H1 (cell line): ENCODE measurements around the gene THAP11. TPM values are rescaled to one million over a fixed set of nuclear protein-coding genes. Genes with fewer than 3 reads are reported as not detected.

Source experiments
- CEBPB ChIP-seq: IDR thresholded peaks from 2 replicates; pipeline ENCODE4 v1.6.1; 2012; ENCODE audit warnings: low read depth, low read length
- HDAC2 ChIP-seq, 2 experiments: fragments of 300-600 bp in 1 of 2; sonication (generic) in 1 of 2; IDR thresholded peaks; 2 replicates each; pipeline ENCODE4 v1.6.1; 2011 to 2012; ENCODE audit warnings: low read depth in 2 of 2, low read length in 2 of 2, mild to moderate bottlenecking in 2 of 2, moderate library complexity in 2 of 2, borderline replicate concordance in 1 of 2, inconsistent platforms in 1 of 2
- JUND ChIP-seq: IDR thresholded peaks from 2 replicates; pipeline ENCODE4 v1.6.1; 2011; ENCODE audit warnings: mild to moderate bottlenecking, improper control_type of control experiment, low read length
- PHF8 ChIP-seq: fragments of 200-600 bp; sonication (generic); conservative IDR thresholded peaks from 2 replicates; pipeline ENCODE4 v1.7.1; 2012; ENCODE audit warnings: low read depth, mild to moderate bottlenecking, inconsistent platforms, low read length, moderate library complexity
- POU5F1 ChIP-seq: IDR thresholded peaks from 2 replicates; pipeline ENCODE4 v1.6.1; 2011; ENCODE audit warnings: low read depth, mild to moderate bottlenecking, low read length, moderate library complexity
- RAD21 ChIP-seq, 2 experiments: IDR thresholded peaks in 1 of 2; conservative IDR thresholded peaks in 1 of 2; 2 replicates each; pipeline ENCODE4 v1.6.1; 2011; ENCODE audit warnings: low read depth in 2 of 2, low read length in 2 of 2, improper control_type of control experiment in 1 of 2, inconsistent platforms in 1 of 2, mild to moderate bottlenecking in 1 of 2, moderate library complexity in 1 of 2
- RBBP5 ChIP-seq: IDR thresholded peaks from 2 replicates; pipeline ENCODE4 v1.7.1; 2012; ENCODE audit warnings: low read depth, mild to moderate bottlenecking, inconsistent platforms, low read length, moderate library complexity, borderline replicate concordance
- SIN3A ChIP-seq, 2 experiments: IDR thresholded peaks in 1 of 2; conservative IDR thresholded peaks in 1 of 2; 2 replicates each; pipeline ENCODE4 v1.6.1; 2011 to 2012; ENCODE audit warnings: low read length in 2 of 2, improper control_type of control experiment in 1 of 2, low read depth in 1 of 2, mild to moderate bottlenecking in 1 of 2
- SIRT6 ChIP-seq: IDR thresholded peaks from one replicate; pipeline ENCODE4 v1.7.1; 2012; ENCODE audit warnings: low read length, inconsistent platforms
- SIX5 ChIP-seq: IDR thresholded peaks from 2 replicates; pipeline ENCODE4 v1.6.1; 2011; ENCODE audit warnings: mild to moderate bottlenecking, low read depth, low read length
- SP2 ChIP-seq: IDR thresholded peaks from 2 replicates; pipeline ENCODE4 v1.6.1; 2012; ENCODE audit warnings: mild to moderate bottlenecking, low read length, inconsistent platforms
- SRF ChIP-seq: IDR thresholded peaks from 2 replicates; pipeline ENCODE4 v1.6.1; 2011; ENCODE audit warnings: mild to moderate bottlenecking, low read depth, low read length, moderate library complexity
- USF2 ChIP-seq: IDR thresholded peaks from 2 replicates; pipeline ENCODE4 v1.6.1; 2011; ENCODE audit warnings: low read length, improper control_type of control experiment
- polyA plus RNA-seq, 7 experiments: library from polyadenylated mRNA; depleted of rRNA in 3 of 7; stranded (reverse) in 5 of 7; unstranded in 2 of 7; fragments of >200 nt in 5 of 7; fragments of 200-250 nt in 2 of 7; gene quantifications; 1 replicate in 5 of 7; 2 replicates in 1 of 7; 4 replicates in 1 of 7; pipeline versions ENCODE4 v1.2.1 to v1.2.3, GENCODE V29; 2011 to 2013; ENCODE audit warnings: missing spikeins in 2 of 7, mixed read lengths in 2 of 7
- total RNA-seq: library from RNA; stranded (reverse); fragmentation: NEBNext Ultra II Directional; extraction: Animal tissue kit (Norgen Biotek cat#: 25700); gene quantifications from 2 replicates; pipeline ENCODE4 v1.2.1, GENCODE V29; 2021
- TF ChIP-seq, protein P1 (sequence below), 3 experiments: IDR thresholded peaks; 1 replicate in 2 of 3; 2 replicates in 1 of 3; pipeline versions ENCODE4 v1.5.1 to v1.6.1; 2011; ENCODE audit warnings: low read length in 3 of 3, mild to moderate bottlenecking in 3 of 3, inconsistent platforms in 2 of 3, low read depth in 1 of 3, moderate library complexity in 1 of 3; ENCODE audit not compliant: insufficient read depth in 1 of 3; ENCODE audit errors: control extremely low read depth in 1 of 3

Gene THAP11
- total and polyA plus RNA-seq, 2 of the 8 experiments (the other 6 are each of a cell fraction or from before 2014, with no cell fraction given) = 50.8 to 54.8 TPM

DNA sequence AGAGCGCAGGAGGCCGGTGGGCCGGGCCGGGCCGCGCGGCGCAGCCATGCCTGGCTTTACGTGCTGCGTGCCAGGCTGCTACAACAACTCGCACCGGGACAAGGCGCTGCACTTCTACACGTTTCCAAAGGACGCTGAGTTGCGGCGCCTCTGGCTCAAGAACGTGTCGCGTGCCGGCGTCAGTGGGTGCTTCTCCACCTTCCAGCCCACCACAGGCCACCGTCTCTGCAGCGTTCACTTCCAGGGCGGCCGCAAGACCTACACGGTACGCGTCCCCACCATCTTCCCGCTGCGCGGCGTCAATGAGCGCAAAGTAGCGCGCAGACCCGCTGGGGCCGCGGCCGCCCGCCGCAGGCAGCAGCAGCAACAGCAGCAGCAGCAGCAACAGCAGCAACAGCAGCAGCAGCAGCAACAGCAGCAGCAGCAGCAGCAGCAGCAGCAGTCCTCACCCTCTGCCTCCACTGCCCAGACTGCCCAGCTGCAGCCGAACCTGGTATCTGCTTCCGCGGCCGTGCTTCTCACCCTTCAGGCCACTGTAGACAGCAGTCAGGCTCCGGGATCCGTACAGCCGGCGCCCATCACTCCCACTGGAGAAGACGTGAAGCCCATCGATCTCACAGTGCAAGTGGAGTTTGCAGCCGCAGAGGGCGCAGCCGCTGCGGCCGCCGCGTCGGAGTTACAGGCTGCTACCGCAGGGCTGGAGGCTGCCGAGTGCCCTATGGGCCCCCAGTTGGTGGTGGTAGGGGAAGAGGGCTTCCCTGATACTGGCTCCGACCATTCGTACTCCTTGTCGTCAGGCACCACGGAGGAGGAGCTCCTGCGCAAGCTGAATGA lies 606 bp downstream of the THAP11 start (continued):
- TF ChIP-seq HDAC2 (IDR thresholded peaks at IDR 0.05; ENCODE audit: borderline replicate concordance in 1 of 2, low read depth in 2 of 2, low read length in 2 of 2) (no peak; a peak in 1 of 4 replicates), PHF8 (no peak), CEBPB (no peak), SIRT6 (no peak), JUND (no peak), USF2 (no peak), SRF (0 out of 2 replicates have a peak, but pooled peaks have one; percentile 19), RAD21 (IDR thresholded peaks at IDR 0.05 in 1 of 2, conservative IDR thresholded peaks at IDR 0.05 in 1 of 2; ENCODE audit: low read depth in 2 of 2, low read length in 2 of 2) (peak; percentile 17 to 34; a peak in 2 of 4 replicates), POU5F1 (no peak), SIN3A (conservative IDR thresholded peaks at IDR 0.05 in 1 of 2, IDR thresholded peaks at IDR 0.05 in 1 of 2; ENCODE audit: low read depth in 1 of 2, low read length in 2 of 2) (peak in 1 of 2 experiments; percentile 73; a peak in 1 of 4 replicates), RBBP5 (no peak; the same call in 1 of the 2 replicates), SIX5 (no peak), SP2 (no peak)
- TF ChIP-seq, protein P1, sequence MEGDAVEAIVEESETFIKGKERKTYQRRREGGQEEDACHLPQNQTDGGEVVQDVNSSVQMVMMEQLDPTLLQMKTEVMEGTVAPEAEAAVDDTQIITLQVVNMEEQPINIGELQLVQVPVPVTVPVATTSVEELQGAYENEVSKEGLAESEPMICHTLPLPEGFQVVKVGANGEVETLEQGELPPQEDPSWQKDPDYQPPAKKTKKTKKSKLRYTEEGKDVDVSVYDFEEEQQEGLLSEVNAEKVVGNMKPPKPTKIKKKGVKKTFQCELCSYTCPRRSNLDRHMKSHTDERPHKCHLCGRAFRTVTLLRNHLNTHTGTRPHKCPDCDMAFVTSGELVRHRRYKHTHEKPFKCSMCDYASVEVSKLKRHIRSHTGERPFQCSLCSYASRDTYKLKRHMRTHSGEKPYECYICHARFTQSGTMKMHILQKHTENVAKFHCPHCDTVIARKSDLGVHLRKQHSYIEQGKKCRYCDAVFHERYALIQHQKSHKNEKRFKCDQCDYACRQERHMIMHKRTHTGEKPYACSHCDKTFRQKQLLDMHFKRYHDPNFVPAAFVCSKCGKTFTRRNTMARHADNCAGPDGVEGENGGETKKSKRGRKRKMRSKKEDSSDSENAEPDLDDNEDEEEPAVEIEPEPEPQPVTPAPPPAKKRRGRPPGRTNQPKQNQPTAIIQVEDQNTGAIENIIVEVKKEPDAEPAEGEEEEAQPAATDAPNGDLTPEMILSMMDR (IDR thresholded peaks at IDR 0.05; ENCODE audit: control extremely low read depth in 1 of 3, insufficient read depth in 1 of 3, low read depth in 1 of 3, low read length in 3 of 3) = peak; percentile 34 to 49 (median 43)
